ENCODE measurements around the gene HRH1. TPM values are rescaled to one million over a fixed set of nuclear protein-coding genes. Genes with fewer than 3 reads are reported as not detected.

Gene HRH1
- total and polyA plus RNA-seq, 2 experiments from 2014 or later, result not detected

DNA sequence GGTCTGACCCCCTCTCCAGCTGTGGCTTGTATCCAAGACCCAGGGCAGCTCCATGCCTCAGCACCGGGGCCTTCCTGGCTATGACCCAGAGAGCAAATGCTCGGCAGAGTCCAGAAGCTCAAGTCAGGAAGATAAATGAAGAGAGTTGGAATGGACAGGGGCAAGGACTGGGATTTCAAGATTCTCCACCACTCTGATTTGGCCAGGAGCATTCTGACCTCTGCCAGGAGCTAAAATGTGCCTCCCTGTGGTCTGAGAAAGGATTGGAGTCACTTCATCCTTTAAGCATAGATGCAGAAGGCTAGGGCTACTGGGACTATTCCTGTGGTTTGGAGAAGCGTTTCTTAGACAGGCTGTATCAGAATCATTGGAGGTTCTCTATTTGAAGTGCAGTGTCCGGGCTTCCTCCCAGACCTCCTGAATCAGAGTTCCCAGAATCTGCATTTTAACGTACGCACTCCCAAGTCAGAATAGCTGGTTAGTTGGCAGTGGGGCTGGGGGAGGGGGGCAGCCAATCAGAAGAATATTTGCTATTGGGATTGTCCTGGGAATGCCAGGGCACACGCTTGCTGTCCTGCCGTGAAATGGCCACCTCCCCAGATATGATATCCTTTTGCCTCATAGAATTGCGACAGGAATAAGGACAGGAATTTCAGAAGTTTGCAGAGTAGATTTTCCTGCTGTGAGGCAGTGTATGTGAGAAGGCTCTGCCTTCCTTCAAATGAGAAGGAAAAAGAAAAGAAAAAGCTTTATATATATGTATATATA lies 57.4 kb downstream of the HRH1 start:
- no peaks in the 10 kb centered on the region for H3K79me2 ChIP-seq (replicated peaks; ENCODE audit: insufficient read depth)
- H3K36me3 Mint-ChIP-seq (ENCODE audit: low read depth), result no peaks in the 10 kb centered on the region
- peak; percentile 23 for DNase-seq (ENCODE audit: low spot score)
- H3K9me2 ChIP-seq (ENCODE audit: insufficient read depth), result no peaks in the 10 kb centered on the region
- no peaks in the 10 kb centered on the region for H3F3A ChIP-seq (replicated peaks; ENCODE audit: low read depth)
- no peaks in the 10 kb centered on the region for H3K9me3 Mint-ChIP-seq
- peaks cover 8% of the 10 kb centered on the region for H3K4me1 Mint-ChIP-seq
- no peak overlapping the region for H3K27ac ChIP-seq (ENCODE audit: low read depth)
- H3K27ac Mint-ChIP-seq, result no peak overlapping the region
- H3K4me2 ChIP-seq, result no peak overlapping the region
- no peak for TF ChIP-seq CREB1 (CRISPR knock-in tag; IDR thresholded peaks at IDR 0.05; ENCODE audit: low read depth)
- no peak for TF ChIP-seq ZNF114 (CRISPR knock-in tag; IDR thresholded peaks at IDR 0.05)
- TF ChIP-seq JUNB (IDR thresholded peaks at IDR 0.05; ENCODE audit: unreplicated experiment), result no peak
- no peak for TF ChIP-seq EZH2phosphoT487 (IDR thresholded peaks at IDR 0.05; ENCODE audit: unreplicated experiment)
- TF ChIP-seq REST (IDR thresholded peaks at IDR 0.05; ENCODE audit: unreplicated experiment), result no peak
- peak in 1 of 2 experiments; percentile 13; a peak in 1 of 4 replicates for TF ChIP-seq CTCF (conservative IDR thresholded peaks at IDR 0.05; ENCODE audit: low read depth in 2 of 2)
- H4K20me1 ChIP-seq (replicated peaks; ENCODE audit: insufficient read depth), result no peaks in the 10 kb centered on the region
- no peaks in the 10 kb centered on the region for H3K27me3 ChIP-seq (ENCODE audit: insufficient read depth)
- no peaks in the 10 kb centered on the region for H3K4me1 ChIP-seq (ENCODE audit: insufficient read depth)
- H3K4me3 ChIP-seq, result no peak overlapping the region
- H3K27me3 Mint-ChIP-seq (ENCODE audit: insufficient read depth, low read depth, poor library complexity), result peaks cover 7% of the 10 kb centered on the region
- H3K36me3 ChIP-seq (ENCODE audit: insufficient read depth), result no peaks in the 10 kb centered on the region
- H2AFZ ChIP-seq, result no peak overlapping the region
- no peak overlapping the region for H3K4me3 Mint-ChIP-seq
- peak; percentile 48; the same call in 2 of the 3 replicates for ATAC-seq

- Mint-ChIP-seq H3K4me3 (no peak overlapping the region), H3K27ac (no peak overlapping the region), H3K27me3 (ENCODE audit: insufficient read depth, low read depth, poor library complexity) (peaks cover 7% of the 10 kb centered on the region), H3K9me3 (no peaks in the 10 kb centered on the region), H3K4me1 (peaks cover 8% of the 10 kb centered on the region), H3K36me3 (ENCODE audit: low read depth) (no peaks in the 10 kb centered on the region)
- ATAC-seq (no peak), DNase-seq (ENCODE audit: low spot score) (no peak)
- H3F3A ChIP-seq (replicated peaks; ENCODE audit: low read depth), result no peaks in the 10 kb centered on the region
- H3K4me3 ChIP-seq, result no peak overlapping the region
- no peaks in the 10 kb centered on the region for H3K27me3 ChIP-seq (ENCODE audit: insufficient read depth)
- no peaks in the 10 kb centered on the region for H3K9me2 ChIP-seq (ENCODE audit: insufficient read depth)
- no peaks in the 10 kb centered on the region for H3K36me3 ChIP-seq (ENCODE audit: insufficient read depth)
- no peak overlapping the region for H2AFZ ChIP-seq
- no peaks in the 10 kb centered on the region for H4K20me1 ChIP-seq (replicated peaks; ENCODE audit: insufficient read depth)
- no peaks in the 10 kb centered on the region for H3K79me2 ChIP-seq (replicated peaks; ENCODE audit: insufficient read depth)
- no peaks in the 10 kb centered on the region for H3K4me1 ChIP-seq (ENCODE audit: insufficient read depth)
- no peak overlapping the region for H3K27ac ChIP-seq (ENCODE audit: low read depth)
- no peak overlapping the region for H3K4me2 ChIP-seq
- TF ChIP-seq ZNF462 (CRISPR knock-in tag; IDR thresholded peaks at IDR 0.05), result no peak
- no peak for TF ChIP-seq NANOG (IDR thresholded peaks at IDR 0.05; ENCODE audit: borderline replicate concordance)
- TF ChIP-seq EZH2phosphoT487 (IDR thresholded peaks at IDR 0.05; ENCODE audit: unreplicated experiment), result no peak
- TF ChIP-seq ZNF331 (CRISPR knock-in tag; IDR thresholded peaks at IDR 0.05; ENCODE audit: low read depth), result no peak
- no peak for TF ChIP-seq EZH2 (IDR thresholded peaks at IDR 0.05; ENCODE audit: low read depth, unreplicated experiment)
Measured at GRCh38 chr3:11212299-11212608, 58.0 kb downstream of the HRH1 start.
